Stomach (tissue), 4 donors: Measurements from ENCODE around the gene MNAT1.

Experiments
- CTCF ChIP-seq, 7 experiments: fragments of 450-650 bp in 4 of 7; fragments of 200-600 bp in 3 of 7; sonication (generic) in 3 of 7; IDR thresholded peaks; one replicate each; pipeline ENCODE4 v1.5.1; 2016 to 2019; ENCODE audit warnings: antibody characterized with exemption in 7 of 7, control low read depth in 2 of 7, mild to moderate bottlenecking in 1 of 7
- EP300 ChIP-seq: sonication (generic); formaldehyde crosslinking; IDR thresholded peaks from one replicate; pipeline ENCODE4 v1.6.1; 2017; ENCODE audit warnings: antibody characterized with exemption
- POLR2A ChIP-seq, 4 donors: fragments of 450-650 bp; IDR thresholded peaks; one replicate each; pipeline ENCODE4 v1.6.1; 2016; ENCODE audit warnings: antibody characterized with exemption in 4 of 4, control low read depth in 2 of 4, mild to moderate bottlenecking in 1 of 4, moderate library complexity in 1 of 4

GRCh38 chr14:60965402-60965801 lies 230.8 kb downstream of the MNAT1 start:
- TF ChIP-seq POLR2A (IDR thresholded peaks at IDR 0.05) (no peak), EP300 (no peak), CTCF (IDR thresholded peaks at IDR 0.05) (no peak)
